ENCODE data around the gene FUT4. TPM values are rescaled to one million over a fixed set of nuclear protein-coding genes. Genes with fewer than 3 reads are reported as not detected.
"Not testable (repeated sequence)": the region's sequence is repeated elsewhere in the genome, so short reads cannot be mapped to it uniquely, and the experiment has no call there.

The FUT4 gene, protein sequence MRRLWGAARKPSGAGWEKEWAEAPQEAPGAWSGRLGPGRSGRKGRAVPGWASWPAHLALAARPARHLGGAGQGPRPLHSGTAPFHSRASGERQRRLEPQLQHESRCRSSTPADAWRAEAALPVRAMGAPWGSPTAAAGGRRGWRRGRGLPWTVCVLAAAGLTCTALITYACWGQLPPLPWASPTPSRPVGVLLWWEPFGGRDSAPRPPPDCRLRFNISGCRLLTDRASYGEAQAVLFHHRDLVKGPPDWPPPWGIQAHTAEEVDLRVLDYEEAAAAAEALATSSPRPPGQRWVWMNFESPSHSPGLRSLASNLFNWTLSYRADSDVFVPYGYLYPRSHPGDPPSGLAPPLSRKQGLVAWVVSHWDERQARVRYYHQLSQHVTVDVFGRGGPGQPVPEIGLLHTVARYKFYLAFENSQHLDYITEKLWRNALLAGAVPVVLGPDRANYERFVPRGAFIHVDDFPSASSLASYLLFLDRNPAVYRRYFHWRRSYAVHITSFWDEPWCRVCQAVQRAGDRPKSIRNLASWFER
- total RNA-seq (2014; rRNA removed; shearing (Covaris generic)) = not detected in 2 replicates

DNA sequence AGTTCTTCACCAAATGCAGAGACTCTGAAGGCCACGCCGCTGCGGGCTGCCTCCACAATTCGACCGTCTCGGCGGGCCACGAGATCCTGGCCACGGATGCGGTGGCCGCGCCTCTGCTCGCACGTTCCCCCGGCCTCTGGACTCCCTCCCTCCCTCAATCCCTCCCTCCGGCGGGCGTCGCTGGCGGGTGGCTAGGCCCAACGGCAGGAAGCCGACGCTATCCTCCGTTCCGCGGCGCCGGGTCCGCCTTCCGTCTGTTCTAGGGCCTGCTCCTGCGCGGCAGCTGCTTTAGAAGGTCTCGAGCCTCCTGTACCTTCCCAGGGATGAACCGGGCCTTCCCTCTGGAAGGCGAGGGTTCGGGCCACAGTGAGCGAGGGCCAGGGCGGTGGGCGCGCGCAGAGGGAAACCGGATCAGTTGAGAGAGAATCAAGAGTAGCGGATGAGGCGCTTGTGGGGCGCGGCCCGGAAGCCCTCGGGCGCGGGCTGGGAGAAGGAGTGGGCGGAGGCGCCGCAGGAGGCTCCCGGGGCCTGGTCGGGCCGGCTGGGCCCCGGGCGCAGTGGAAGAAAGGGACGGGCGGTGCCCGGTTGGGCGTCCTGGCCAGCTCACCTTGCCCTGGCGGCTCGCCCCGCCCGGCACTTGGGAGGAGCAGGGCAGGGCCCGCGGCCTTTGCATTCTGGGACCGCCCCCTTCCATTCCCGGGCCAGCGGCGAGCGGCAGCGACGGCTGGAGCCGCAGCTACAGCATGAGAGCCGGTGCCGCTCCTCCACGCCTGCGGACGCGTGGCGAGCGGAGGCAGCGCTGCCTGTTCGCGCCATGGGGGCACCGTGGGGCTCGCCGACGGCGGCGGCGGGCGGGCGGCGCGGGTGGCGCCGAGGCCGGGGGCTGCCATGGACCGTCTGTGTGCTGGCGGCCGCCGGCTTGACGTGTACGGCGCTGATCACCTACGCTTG is at the start of gene FUT4:
Gene FUT4, plus strand, starts transcription at position 227 of the 951 bp plus-strand sequence. Its CDS starts 213 bp downstream, at position 440.
- DNase-seq (ENCODE audit: low spot score) = peak; percentile 78
- in situ Hi-C loops (cut with HindIII; ENCODE audit: low sequenced_read_pairs) = no loop called here

DNA sequence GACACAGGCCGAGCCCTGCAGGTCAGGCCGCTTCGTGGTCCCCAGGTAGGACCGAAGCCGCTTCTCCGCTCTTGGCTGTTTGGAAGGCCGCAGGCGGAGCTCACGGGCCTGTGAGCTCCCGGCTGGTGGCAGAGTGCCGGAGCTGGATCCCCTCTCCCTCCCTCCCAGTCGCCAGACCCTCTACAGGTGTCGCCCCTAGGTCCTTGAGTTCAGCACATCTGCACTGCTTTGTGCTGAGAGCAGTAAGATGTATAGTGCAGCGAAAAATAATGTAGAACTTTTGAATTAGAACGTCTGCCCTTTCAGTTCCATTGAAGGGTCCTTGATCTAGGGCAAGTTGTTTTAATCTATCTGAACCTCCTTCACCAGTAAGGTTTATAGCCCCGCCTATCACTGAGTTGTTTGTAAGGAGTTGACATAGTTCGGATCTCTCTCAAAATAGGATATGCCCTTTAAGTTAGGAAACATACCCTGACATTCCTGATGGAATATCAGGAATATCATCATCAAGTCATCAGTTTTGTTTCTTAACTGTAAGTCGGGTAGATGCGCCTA is 49.5 kb upstream of the FUT4 start:
- DNase-seq (ENCODE audit: low spot score) = no peak
- in situ Hi-C loops (cut with HindIII; ENCODE audit: low sequenced_read_pairs) = no loop called here

DNA sequence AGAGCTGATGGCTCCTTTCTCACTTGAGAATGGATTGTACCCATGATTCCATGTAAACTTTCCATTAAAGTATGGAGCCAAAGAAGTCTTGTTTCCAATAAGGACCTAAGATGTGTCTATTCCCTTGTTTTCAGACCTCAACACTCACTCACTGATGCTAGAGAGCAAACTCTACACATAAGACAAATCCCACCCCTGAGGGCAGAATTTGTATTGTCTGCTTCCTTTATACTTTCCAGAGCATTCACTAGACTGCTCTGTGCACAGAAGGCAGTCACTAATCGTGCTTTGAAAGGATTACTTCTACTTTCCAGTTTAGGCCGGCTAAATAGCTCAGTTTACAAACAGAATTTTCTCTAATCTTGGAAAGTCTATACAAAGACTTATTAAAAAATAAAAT is 43.5 kb upstream of the FUT4 start:
- in situ Hi-C loops (cut with HindIII; ENCODE audit: low sequenced_read_pairs) = no loop called here
- no peak for DNase-seq (ENCODE audit: low spot score)

DNA sequence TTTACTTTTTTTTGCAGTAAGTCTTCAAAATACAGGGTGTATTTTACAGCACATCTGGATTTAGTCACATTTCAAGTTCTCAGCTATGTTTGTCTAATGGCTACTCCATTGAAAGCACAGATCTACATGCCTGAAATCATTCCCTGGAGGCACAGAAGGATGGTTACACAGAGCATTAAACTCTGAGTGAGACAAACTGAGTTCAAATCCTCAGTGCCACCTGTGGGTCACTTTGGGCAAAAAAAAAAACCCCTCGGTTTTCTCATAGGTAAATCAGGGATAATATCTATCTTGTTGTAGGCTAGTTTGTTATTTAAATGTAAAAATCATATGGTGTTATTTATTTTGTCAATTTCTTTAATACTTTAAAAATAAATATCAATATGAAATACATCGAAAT is 42.2 kb upstream of the FUT4 start:
- no peak for DNase-seq (ENCODE audit: low spot score)
- in situ Hi-C loops (cut with HindIII; ENCODE audit: low sequenced_read_pairs) = no loop called here

DNA sequence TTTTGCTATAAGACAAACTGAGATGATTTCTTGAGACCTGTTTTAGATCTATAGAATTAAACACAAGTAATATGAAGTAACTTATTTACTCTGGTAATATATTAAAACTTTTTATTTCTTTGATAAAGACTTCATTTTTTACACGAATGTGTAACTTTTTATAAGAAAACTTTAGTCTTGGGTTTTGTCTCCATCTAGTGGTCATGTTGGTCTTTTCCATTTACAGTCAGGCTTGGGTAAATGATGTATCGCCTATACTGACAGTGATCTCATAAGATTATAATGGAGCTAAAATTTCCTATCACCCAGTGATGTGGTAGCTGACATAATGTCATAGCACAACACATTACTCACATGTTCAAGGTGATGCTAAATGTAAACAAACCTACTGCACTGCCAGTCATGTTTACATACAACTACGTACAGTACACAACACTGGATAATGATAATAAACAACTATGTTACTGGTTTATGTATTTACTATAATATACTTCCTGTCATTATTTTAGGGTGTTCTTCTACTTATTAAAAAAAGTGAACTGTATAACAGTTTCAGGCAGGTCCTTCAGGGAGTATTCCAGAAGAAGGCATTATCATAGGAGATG is 38.9 kb upstream of the FUT4 start:
- DNase-seq (ENCODE audit: low spot score) = peak; percentile 56
- in situ Hi-C loops (cut with HindIII; ENCODE audit: low sequenced_read_pairs) = no loop called here

DNA sequence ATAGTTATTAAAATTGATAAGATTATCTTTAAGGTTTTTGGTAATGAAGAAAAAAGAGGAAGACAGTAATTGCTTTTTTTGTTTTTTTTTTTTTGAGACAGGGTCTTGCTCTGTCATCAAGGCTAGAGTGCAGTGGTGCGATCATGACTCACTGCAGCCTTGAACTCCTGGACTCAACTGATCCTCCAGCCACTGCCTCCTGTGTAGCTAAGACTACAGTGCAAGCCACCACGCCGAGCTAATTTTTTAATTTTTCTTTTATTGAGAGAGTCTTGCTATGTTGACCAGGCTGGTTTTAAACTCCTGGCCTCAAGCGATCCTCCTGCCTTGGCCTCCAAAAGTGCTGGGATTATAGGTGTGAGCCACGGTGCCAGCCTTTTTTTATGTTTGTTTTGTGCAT is 37.2 kb upstream of the FUT4 start:
- DNase-seq (ENCODE audit: low spot score); in situ Hi-C loops (cut with HindIII; ENCODE audit: low sequenced_read_pairs): not testable (repeated sequence)

DNA sequence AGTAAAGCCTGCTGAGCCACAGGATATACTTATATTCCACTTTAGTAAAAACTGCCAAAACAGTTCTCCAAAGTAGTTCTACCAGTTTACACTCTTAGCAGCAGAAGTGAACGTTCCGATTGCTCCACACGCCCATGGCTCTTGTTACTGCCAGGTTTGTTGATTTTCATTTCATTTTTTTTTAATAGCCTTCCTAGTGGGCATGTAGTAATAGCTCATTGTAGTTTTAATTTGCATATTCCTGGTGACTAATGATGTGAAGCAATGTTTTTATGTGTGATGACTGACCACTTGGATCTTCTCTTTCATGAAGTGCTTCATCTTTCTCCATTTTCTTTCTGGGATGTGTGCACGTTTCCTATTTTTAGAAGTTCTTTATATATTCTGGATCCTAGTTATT is 36.2 kb upstream of the FUT4 start:
- in situ Hi-C loops (cut with HindIII; ENCODE audit: low sequenced_read_pairs) = no loop called here
- no peak for DNase-seq (ENCODE audit: low spot score)

DNA sequence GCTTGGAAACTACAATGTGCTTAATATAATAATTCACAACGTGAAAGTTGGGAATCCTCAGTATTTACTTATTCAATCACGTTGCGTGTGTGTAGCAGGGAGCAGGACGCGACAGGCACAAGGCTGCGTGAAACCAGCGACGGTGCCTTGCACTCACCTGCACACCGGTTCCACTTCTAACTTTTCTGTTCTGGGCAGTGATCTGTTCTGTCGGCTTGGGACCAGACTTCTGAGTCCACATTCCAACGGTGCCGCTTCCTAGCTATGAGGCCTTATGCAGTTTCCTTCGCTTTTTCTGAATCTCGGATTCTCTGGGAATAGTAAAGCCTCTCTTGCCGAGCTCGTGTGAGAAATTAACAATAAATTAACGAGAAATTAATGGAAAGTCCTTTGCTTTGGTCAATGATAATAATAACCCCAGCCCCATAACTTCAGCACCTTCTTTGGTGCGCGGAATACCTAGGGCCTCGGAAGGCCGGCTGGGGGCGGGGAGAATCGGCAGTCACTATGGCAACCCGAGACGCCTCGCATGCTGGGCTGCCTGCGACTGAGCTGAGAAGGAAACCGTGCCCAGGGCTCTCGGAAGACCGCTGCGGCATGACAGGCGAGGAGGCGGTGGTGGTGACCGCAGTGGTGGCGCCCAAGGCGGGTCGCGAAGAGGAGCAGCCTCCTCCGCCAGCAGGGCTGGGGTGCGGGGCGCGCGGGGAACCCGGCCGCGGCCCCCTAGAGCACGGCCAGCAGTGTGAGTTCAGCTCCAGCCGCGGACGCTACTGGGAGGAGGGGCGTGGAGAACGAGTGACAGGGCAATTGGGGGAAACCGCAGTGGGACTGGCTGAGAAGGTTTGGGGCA is 31.6 kb upstream of the FUT4 start, which contains the start of gene C11orf97:
Gene C11orf97, plus strand, starts transcription at position 530 of the 850 bp plus-strand sequence. Its CDS starts 68 bp downstream, at position 598.
- in situ Hi-C loops (cut with HindIII; ENCODE audit: low sequenced_read_pairs) = no loop called here
- peak; percentile 71 for DNase-seq (ENCODE audit: low spot score)

DNA sequence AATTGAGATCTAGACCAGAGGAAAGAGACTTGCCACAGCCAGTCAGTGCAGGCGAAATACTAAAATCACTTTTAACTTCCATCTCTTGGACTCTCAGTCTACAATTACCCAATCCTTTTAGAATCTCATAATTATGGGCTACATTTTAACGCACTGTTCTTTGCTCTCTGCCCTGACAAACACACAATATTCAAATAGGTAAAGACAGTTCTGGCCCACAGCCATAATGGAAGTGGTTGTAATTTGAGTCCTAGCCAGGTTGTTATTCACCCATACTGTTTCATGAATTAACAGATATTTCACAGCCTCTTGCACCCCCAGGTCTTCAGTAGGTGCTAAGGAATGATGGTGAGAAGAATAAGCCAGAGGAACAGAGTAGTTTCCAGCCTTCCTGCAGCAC is 30.6 kb upstream of the FUT4 start:
- peak; percentile 13 for DNase-seq (ENCODE audit: low spot score)
- in situ Hi-C loops (cut with HindIII; ENCODE audit: low sequenced_read_pairs) = no loop called here

DNA sequence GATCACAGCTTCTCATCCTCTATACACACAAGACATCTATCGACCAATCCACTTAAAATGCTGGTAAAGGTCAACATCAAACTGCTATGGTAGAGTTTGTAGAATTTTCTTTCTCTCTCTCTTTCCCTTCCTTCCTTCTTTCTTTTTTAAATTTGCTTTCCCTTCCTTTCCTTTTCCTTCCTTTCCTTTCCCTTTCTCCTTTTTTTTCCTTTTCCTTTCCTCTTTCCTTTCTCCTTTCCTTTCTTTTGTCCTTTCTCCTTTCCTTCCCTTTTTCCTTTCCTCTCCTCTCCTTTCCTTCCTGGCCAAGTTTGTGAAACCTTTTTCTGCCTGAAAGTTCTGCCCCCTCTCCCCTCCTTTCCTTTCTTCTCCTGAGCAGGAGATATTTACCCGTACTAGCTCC is 28.3 kb upstream of the FUT4 start:
- in situ Hi-C loops (cut with HindIII; ENCODE audit: low sequenced_read_pairs) = no loop called here
- DNase-seq (ENCODE audit: low spot score) = no peak

DNA sequence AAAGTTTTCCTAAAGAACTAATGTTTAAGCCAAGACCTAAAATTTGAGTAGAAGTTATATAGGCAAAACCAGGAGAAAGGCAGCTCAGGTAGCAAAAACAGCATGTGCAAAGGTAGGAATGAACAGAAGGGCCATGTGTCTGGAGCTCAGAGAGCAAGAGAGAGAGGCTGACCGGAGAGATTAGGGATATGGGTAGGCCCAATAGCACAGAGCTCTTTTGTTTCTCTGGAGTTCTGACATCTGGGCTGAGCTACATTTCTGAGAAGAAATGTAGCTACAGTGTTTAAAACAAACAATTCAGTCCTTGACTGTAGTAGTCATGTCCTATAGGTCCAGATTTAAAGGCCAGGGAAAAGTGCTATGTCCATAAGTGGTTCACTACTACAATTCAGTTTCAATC is 27.0 kb upstream of the FUT4 start:
- in situ Hi-C loops (cut with HindIII; ENCODE audit: low sequenced_read_pairs) = no loop called here

DNA sequence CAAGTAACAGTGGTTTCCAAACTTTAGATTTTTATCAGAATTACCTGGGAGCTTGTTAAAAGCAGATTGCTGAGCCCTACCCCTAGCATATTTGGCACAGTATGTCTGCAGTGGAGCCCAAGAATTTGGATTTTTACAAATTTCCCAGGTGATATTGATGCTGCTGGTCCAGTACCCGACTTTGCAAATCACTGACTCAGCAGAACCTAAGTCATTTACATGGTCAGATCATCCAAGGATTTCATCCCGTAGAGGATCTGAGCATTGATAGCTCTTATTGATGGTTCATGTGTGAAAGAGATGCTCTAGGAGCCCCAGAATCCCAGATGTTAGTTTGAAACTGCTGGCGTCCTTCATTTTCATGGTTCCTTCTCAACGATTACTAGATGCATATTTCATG is 25.4 kb upstream of the FUT4 start:
- in situ Hi-C loops (cut with HindIII; ENCODE audit: low sequenced_read_pairs) = no loop called here
- DNase-seq (ENCODE audit: low spot score) = no peak

More for the DNA sequence above, 27.0 kb upstream of the FUT4 start:
- DNase-seq (ENCODE audit: low spot score) = no peak

DNA sequence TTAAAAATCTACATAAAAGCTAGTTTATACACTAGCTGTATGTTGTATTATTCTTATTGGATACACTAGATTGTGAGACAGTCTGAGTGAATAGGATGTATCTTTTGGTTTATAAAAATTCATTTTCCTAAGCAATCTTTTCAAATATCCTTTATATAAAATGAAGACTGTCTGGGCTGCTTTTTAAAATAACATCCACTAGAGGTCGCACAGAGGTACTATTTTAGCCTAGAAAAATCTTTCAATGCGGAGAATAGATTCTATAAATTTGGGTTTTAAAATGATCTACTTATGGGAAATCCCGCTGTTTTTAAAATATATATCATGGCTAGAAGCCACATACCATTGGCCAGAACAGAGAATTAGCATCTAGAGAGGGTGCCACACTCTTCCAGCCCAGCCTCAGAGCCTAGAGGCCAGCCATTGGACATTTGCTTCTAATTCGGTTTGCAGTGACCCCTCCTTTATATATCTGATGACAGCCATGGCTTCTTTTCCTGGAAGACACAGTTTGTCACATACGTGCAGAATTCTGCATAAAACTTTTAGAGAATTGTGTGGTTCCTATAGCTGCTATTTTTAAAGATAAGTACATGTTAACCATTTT is 24.1 kb upstream of the FUT4 start:
- peak; percentile 62 for DNase-seq (ENCODE audit: low spot score)
- in situ Hi-C loops (cut with HindIII; ENCODE audit: low sequenced_read_pairs) = no loop called here

DNA sequence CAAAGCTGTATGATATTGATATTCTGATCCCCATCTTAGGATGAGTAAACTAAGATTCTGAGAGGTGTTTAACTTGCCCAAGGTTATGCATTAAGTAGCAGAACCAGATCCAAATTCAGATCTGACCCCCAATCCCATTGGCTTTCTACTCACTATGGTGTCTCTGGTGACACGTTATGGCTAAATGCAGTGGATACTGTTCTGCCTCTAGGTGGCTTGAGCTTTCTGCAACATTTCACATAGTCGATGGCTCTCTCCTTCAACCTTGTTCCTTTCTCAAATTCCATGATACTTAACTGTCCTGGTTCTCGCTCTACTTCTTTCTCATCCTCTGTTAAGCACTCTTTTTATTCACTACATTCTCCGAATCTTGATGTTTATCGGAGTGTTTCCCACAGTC is 22.0 kb upstream of the FUT4 start:
- peak; percentile 15 for DNase-seq (ENCODE audit: low spot score)
- in situ Hi-C loops (cut with HindIII; ENCODE audit: low sequenced_read_pairs) = no loop called here

DNA sequence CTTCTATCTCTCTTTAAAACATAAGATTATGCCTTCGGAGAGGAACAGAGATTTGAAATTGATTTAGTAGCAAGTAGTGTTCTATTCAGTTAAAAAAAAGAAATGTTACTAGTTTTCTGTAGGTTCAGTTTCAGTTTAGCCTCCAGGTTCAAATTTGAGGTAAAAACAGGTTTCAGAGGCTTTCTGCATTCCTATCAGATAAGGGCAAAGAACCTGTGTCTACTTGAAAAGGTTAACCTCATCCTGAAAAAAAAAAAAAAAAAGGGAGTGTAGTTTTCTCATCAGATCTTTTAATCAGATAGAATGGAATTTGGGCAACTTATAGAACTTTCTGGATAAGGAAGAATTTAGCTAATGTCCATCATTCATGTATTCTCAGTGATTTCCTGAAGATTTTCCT is 19.4 kb upstream of the FUT4 start:
- in situ Hi-C loops (cut with HindIII; ENCODE audit: low sequenced_read_pairs) = no loop called here
- no peak for DNase-seq (ENCODE audit: low spot score)

DNA sequence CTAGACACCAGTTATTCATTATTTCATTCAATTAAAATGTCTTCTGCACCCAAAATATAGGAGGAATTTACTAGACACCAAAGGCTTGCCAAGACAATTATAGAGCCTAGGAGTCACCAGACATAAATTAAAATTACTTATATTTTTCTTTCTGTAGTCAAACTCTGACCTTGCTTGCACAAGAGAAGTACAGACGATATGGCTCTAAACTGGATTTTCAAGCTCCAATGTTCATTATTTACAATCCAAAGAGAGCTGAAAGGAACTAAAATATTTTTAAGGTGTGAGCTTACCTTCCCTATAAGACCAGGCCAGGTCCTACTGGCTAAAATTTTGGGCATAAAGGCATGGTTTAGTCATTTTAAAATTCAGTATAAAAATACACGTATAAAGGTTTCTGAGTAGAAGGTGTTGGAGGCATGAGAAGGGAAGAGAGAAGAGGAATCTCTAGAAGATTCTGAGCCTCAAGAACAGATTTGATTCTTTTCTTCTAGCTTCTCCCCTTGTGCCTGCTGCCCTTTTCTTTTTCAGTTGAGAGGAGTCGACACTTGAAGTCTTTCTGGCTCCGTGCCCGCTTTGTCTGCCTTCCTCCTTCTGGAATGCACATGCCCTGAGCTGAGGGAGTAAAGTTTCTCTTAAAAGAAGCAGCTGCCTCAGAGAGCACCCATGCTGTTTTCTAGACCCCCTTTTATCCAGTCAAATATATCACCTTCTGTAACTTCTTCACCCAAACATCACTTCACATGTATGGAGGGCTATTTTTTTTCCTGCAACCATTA is 18.0 kb upstream of the FUT4 start:
- in situ Hi-C loops (cut with HindIII; ENCODE audit: low sequenced_read_pairs) = no loop called here
- DNase-seq (ENCODE audit: low spot score) = no peak

Measured in G401 (cell line).